GM23338 (cell line): ENCODE data around the gene RNF183. TPM values are rescaled to one million over a fixed set of nuclear protein-coding genes. Genes with fewer than 3 reads are reported as not detected.

Experiments
- ATAC-seq: fragments of 200-7000 bp; cut with Tn5 transposase; 3 replicates; pipeline ENCODE4 v1.9.1; 2020
- DNase-seq: peaks from one replicate; pipeline ENCODE4 v3.0.0-alpha.2; 2015; ENCODE audit warnings: low spot score
- H2AFZ ChIP-seq: fragments of 200-600 bp; sonication (generic); 2 replicates; pipeline ENCODE4 v1.8.0; 2016; ENCODE audit warnings: antibody characterized with exemption, mild to moderate bottlenecking, moderate library complexity
- H3F3A ChIP-seq: fragments of 200-600 bp; sonication (generic); replicated peaks from 2 replicates; pipeline ENCODE4 v1.8.0; 2017; ENCODE audit warnings: antibody characterized with exemption, mixed run types, low read depth
- H3K27ac ChIP-seq: fragments of 200-600 bp; sonication (generic); 2 replicates; pipeline ENCODE4 v1.6.1; 2016; ENCODE audit warnings: low read depth
- H3K27me3 ChIP-seq: fragments of 200-600 bp; sonication (generic); 2 replicates; pipeline ENCODE4 v1.8.0; 2016; ENCODE audit warnings: mild to moderate bottlenecking, mixed run types, moderate library complexity; ENCODE audit not compliant: insufficient read depth
- H3K36me3 ChIP-seq: fragments of 200-600 bp; sonication (generic); 2 replicates; pipeline ENCODE4 v1.8.0; 2016; ENCODE audit warnings: mild to moderate bottlenecking; ENCODE audit not compliant: insufficient read depth
- H3K4me1 ChIP-seq: fragments of 200-600 bp; sonication (generic); 2 replicates; pipeline ENCODE4 v1.8.0; 2016; ENCODE audit warnings: mild to moderate bottlenecking, moderate library complexity; ENCODE audit not compliant: insufficient read depth
- H3K4me2 ChIP-seq: fragments of 200-600 bp; sonication (generic); 2 replicates; pipeline ENCODE4 v1.7.1; 2017; ENCODE audit warnings: mixed run types
- H3K4me3 ChIP-seq: fragments of 200-600 bp; sonication (generic); 2 replicates; pipeline ENCODE4 v1.6.1; 2016; ENCODE audit warnings: mixed run types
- H3K79me2 ChIP-seq: fragments of 200-600 bp; sonication (generic); replicated peaks from 2 replicates; pipeline ENCODE4 v1.8.0; 2017; ENCODE audit warnings: mild to moderate bottlenecking; ENCODE audit not compliant: insufficient read depth
- H3K9me2 ChIP-seq: fragments of 200-600 bp; sonication (generic); 2 replicates; pipeline ENCODE4 v1.8.0; 2017; ENCODE audit not compliant: insufficient read depth
- H4K20me1 ChIP-seq: fragments of 200-600 bp; sonication (generic); replicated peaks from 2 replicates; pipeline ENCODE4 v1.8.0; 2017; ENCODE audit warnings: mild to moderate bottlenecking; ENCODE audit not compliant: insufficient read depth
- H3K27ac Mint-ChIP-seq: 2 replicates; pipeline ENCODE4 v1.8.0; 2020; ENCODE audit warnings: inconsistent platforms, mild to moderate bottlenecking, moderate library complexity, mixed read lengths
- H3K27me3 Mint-ChIP-seq: 3 replicates; pipeline ENCODE4 v1.8.0; 2022; ENCODE audit warnings: low read depth, mild to moderate bottlenecking, moderate library complexity, mixed read lengths, inconsistent platforms; ENCODE audit not compliant: insufficient read depth, poor library complexity
- H3K36me3 Mint-ChIP-seq: 3 replicates; pipeline ENCODE4 v1.8.0; 2021; ENCODE audit warnings: low read depth, mild to moderate bottlenecking, inconsistent platforms, moderate library complexity, mixed read lengths
- H3K4me1 Mint-ChIP-seq: 3 replicates; pipeline ENCODE4 v1.8.0; 2020; ENCODE audit warnings: mild to moderate bottlenecking, inconsistent platforms, mixed read lengths
- H3K4me3 Mint-ChIP-seq: 3 replicates; pipeline ENCODE4 v1.8.0; 2021; ENCODE audit warnings: moderate library complexity, mild to moderate bottlenecking, inconsistent platforms, mixed read lengths
- H3K9me3 Mint-ChIP-seq: 3 replicates; pipeline ENCODE4 v1.8.0; 2020; ENCODE audit warnings: moderate library complexity, mild to moderate bottlenecking, inconsistent platforms, mixed read lengths
- CREB1 ChIP-seq: fragments of 250-450 bp; sonication (Bioruptor Pico); IDR thresholded peaks from 2 replicates; pipeline ENCODE4 v1.5.0; 2020; ENCODE audit warnings: low read depth, mild to moderate bottlenecking, moderate library complexity
- EZH2 ChIP-seq: fragments of 200-600 bp; sonication (generic); IDR thresholded peaks from one replicate; pipeline ENCODE4 v1.8.0; 2017; ENCODE audit warnings: antibody characterized with exemption, mild to moderate bottlenecking, low read depth; ENCODE audit not compliant: unreplicated experiment
- EZH2phosphoT487 ChIP-seq: fragments of 200-600 bp; sonication (generic); IDR thresholded peaks from one replicate; pipeline ENCODE4 v1.8.1; 2018; ENCODE audit warnings: antibody characterized with exemption; ENCODE audit not compliant: unreplicated experiment
- JUNB ChIP-seq: IDR thresholded peaks from one replicate; pipeline ENCODE4 v1.6.1; 2016; ENCODE audit warnings: antibody characterized with exemption; ENCODE audit not compliant: unreplicated experiment
- NANOG ChIP-seq: IDR thresholded peaks from 2 replicates; pipeline ENCODE4 v1.6.1; 2016; ENCODE audit warnings: antibody characterized with exemption, borderline replicate concordance
- POLR2AphosphoS5 ChIP-seq: IDR thresholded peaks from 2 replicates; pipeline ENCODE4 v1.6.1; 2016; ENCODE audit warnings: antibody characterized with exemption, low read depth
- STAT1 ChIP-seq: IDR thresholded peaks from one replicate; pipeline ENCODE4 v1.6.1; 2016; ENCODE audit warnings: antibody characterized with exemption; ENCODE audit not compliant: unreplicated experiment
- ZNF114 ChIP-seq: fragments of 250-450 bp; sonication (Bioruptor Pico); IDR thresholded peaks from 2 replicates; pipeline ENCODE4 v1.5.0; 2020; ENCODE audit warnings: mild to moderate bottlenecking, moderate library complexity
- ZNF331 ChIP-seq: fragments of 250-450 bp; sonication (Bioruptor Pico); IDR thresholded peaks from 2 replicates; pipeline ENCODE4 v1.5.0; 2020; ENCODE audit warnings: low read depth, mild to moderate bottlenecking, moderate library complexity
- polyA plus RNA-seq: library from polyadenylated mRNA; unstranded; fragments of >200 nt; fragmentation: Nextera tagmentation; extraction: Ambion mirVana; gene quantifications from 2 replicates; pipeline ENCODE4 v1.2.1, GENCODE V29; 2016
- total RNA-seq: library from RNA; depleted of rRNA; stranded (reverse); fragments of >200 nt; shearing (Covaris generic); gene quantifications from 2 replicates; pipeline ENCODE4 v1.2.3, GENCODE V29; 2014
- TF ChIP-seq, protein P1 (sequence below), 2 experiments: fragments of 200-600 bp in 1 of 2; sonication (generic) in 1 of 2; conservative IDR thresholded peaks; 2 replicates each; pipeline versions ENCODE4 v1.5.1 to v1.6.1; 2016 to 2017; ENCODE audit warnings: antibody characterized with exemption in 2 of 2, low read depth in 2 of 2, mild to moderate bottlenecking in 2 of 2, moderate library complexity in 1 of 2
- TF ChIP-seq, protein P2 (sequence below): IDR thresholded peaks from one replicate; pipeline ENCODE4 v1.6.1; 2018; ENCODE audit warnings: antibody characterized with exemption; ENCODE audit not compliant: unreplicated experiment
- TF ChIP-seq, protein P3 (sequence below): IDR thresholded peaks from 2 replicates; pipeline ENCODE4 v1.6.1; 2016; ENCODE audit warnings: antibody characterized with exemption

Gene RNF183
- total and polyA plus RNA-seq, 2 experiments from 2014 or later = 0.42 TPM; not detected in 1

DNA sequence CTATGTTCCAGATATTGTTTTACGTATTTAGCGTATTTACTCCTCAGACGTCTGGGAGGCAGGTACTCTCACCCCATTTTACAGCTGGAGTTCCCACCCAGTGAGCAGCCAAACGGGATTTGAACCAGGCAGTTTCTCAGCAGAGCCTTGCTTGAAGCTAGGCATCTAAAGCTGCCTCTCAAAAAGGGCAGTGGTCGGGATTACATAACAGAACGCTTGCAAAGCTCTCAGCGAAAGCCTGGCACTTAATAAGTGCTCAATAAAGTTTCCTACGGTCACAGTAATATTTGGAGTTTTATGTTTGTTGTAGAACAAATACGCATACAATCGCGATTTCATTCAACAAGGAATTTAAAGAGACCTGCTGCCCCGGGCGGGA, 45.9 kb upstream of the RNF183 start:
- TF ChIP-seq, protein P1, sequence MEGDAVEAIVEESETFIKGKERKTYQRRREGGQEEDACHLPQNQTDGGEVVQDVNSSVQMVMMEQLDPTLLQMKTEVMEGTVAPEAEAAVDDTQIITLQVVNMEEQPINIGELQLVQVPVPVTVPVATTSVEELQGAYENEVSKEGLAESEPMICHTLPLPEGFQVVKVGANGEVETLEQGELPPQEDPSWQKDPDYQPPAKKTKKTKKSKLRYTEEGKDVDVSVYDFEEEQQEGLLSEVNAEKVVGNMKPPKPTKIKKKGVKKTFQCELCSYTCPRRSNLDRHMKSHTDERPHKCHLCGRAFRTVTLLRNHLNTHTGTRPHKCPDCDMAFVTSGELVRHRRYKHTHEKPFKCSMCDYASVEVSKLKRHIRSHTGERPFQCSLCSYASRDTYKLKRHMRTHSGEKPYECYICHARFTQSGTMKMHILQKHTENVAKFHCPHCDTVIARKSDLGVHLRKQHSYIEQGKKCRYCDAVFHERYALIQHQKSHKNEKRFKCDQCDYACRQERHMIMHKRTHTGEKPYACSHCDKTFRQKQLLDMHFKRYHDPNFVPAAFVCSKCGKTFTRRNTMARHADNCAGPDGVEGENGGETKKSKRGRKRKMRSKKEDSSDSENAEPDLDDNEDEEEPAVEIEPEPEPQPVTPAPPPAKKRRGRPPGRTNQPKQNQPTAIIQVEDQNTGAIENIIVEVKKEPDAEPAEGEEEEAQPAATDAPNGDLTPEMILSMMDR (conservative IDR thresholded peaks at IDR 0.05; ENCODE audit: low read depth in 2 of 2) = no peak
- TF ChIP-seq, protein P2, sequence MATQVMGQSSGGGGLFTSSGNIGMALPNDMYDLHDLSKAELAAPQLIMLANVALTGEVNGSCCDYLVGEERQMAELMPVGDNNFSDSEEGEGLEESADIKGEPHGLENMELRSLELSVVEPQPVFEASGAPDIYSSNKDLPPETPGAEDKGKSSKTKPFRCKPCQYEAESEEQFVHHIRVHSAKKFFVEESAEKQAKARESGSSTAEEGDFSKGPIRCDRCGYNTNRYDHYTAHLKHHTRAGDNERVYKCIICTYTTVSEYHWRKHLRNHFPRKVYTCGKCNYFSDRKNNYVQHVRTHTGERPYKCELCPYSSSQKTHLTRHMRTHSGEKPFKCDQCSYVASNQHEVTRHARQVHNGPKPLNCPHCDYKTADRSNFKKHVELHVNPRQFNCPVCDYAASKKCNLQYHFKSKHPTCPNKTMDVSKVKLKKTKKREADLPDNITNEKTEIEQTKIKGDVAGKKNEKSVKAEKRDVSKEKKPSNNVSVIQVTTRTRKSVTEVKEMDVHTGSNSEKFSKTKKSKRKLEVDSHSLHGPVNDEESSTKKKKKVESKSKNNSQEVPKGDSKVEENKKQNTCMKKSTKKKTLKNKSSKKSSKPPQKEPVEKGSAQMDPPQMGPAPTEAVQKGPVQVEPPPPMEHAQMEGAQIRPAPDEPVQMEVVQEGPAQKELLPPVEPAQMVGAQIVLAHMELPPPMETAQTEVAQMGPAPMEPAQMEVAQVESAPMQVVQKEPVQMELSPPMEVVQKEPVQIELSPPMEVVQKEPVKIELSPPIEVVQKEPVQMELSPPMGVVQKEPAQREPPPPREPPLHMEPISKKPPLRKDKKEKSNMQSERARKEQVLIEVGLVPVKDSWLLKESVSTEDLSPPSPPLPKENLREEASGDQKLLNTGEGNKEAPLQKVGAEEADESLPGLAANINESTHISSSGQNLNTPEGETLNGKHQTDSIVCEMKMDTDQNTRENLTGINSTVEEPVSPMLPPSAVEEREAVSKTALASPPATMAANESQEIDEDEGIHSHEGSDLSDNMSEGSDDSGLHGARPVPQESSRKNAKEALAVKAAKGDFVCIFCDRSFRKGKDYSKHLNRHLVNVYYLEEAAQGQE = no peak
- no peak for TF ChIP-seq POLR2AphosphoS5
- no peak for TF ChIP-seq EZH2
- TF ChIP-seq EZH2phosphoT487 = no peak
- TF ChIP-seq STAT1 = no peak
- TF ChIP-seq, protein P3, sequence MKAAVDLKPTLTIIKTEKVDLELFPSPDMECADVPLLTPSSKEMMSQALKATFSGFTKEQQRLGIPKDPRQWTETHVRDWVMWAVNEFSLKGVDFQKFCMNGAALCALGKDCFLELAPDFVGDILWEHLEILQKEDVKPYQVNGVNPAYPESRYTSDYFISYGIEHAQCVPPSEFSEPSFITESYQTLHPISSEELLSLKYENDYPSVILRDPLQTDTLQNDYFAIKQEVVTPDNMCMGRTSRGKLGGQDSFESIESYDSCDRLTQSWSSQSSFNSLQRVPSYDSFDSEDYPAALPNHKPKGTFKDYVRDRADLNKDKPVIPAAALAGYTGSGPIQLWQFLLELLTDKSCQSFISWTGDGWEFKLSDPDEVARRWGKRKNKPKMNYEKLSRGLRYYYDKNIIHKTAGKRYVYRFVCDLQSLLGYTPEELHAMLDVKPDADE = no peak
- TF ChIP-seq NANOG = no peak
- Histone ChIP-seq H3K9me2 (peaks cover 2% of the 10 kb centered on the region; the same call in 1 of the 2 replicates), H3K4me1 (peaks cover 16% of the 10 kb centered on the region; the same call in 1 of the 2 replicates), H3K27ac (no peak overlapping the region), H3K79me2 (no peaks in the 10 kb centered on the region), H3K4me2 (peak overlapping the region; percentile 80), H3K4me3 (peak overlapping the region; percentile 79), H2AFZ (peak overlapping the region; percentile 70; the same call in 1 of the 2 replicates), H4K20me1 (no peaks in the 10 kb centered on the region), H3K36me3 (no peaks in the 10 kb centered on the region), H3K27me3 (peaks cover 28% of the 10 kb centered on the region), H3F3A (no peaks in the 10 kb centered on the region)
- DNase-seq = peak; percentile 57
- Mint-ChIP-seq H3K27me3 (peaks cover 19% of the 10 kb centered on the region), H3K4me1 (peaks cover 16% of the 10 kb centered on the region), H3K4me3 (peak overlapping the region; percentile 81), H3K9me3 (no peaks in the 10 kb centered on the region), H3K36me3 (no peaks in the 10 kb centered on the region), H3K27ac (no peak overlapping the region)
- ATAC-seq = peak; percentile 23

DNA sequence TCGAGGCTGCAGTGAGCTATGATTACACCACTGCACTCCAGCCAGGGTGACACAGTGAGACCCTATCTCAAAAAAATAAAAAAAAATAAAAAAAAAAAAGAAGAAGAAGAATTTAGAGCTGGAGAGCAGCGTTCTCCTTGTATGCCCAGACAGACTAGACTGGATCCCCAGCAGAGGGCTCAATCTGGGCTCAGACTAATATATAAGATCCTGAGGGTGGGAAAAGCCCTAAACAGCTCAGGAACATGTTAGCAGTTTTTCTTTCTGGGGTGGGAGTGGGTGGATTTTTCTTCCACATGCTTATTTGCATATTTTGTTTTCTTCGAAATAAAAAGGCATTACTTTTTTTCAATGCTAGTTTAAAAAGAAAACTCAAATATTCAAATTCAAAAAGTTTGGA, 45.3 kb upstream of the RNF183 start:
- H3K27me3 Mint-ChIP-seq = peaks cover 19% of the 10 kb centered on the region
- H3K36me3 Mint-ChIP-seq = no peaks in the 10 kb centered on the region
- Histone ChIP-seq H4K20me1 (no peaks in the 10 kb centered on the region), H3K36me3 (no peaks in the 10 kb centered on the region), H3K4me3 (no peak overlapping the region), H3K4me1 (peaks cover 16% of the 10 kb centered on the region; the same call in 1 of the 2 replicates), H3K79me2 (no peaks in the 10 kb centered on the region), H3K4me2 (peak overlapping the region; percentile 80; the same call in 1 of the 2 replicates), H3F3A (no peaks in the 10 kb centered on the region), H3K27me3 (peaks cover 28% of the 10 kb centered on the region), H3K27ac (no peak overlapping the region), H2AFZ (no peak overlapping the region), H3K9me2 (peaks cover 2% of the 10 kb centered on the region; the same call in 1 of the 2 replicates)
- H3K4me3 Mint-ChIP-seq = peak overlapping the region; percentile 48; the same call in 1 of the 3 replicates
- peaks cover 16% of the 10 kb centered on the region for H3K4me1 Mint-ChIP-seq
- DNase-seq (no peak), ATAC-seq (no peak)
- H3K9me3 Mint-ChIP-seq = no peaks in the 10 kb centered on the region
- no peak overlapping the region for H3K27ac Mint-ChIP-seq
- TF ChIP-seq EZH2 (no peak), CREB1 (CRISPR knock-in tag) (no peak), STAT1 (no peak), ZNF114 (CRISPR knock-in tag) (no peak), JUNB (no peak), POLR2AphosphoS5 (no peak), ZNF331 (no peak), NANOG (no peak), EZH2phosphoT487 (no peak)
- TF ChIP-seq, protein P2 = no peak
